HG03103 (cell line): ENCODE results near the gene PRKAR1A.
"Not testable (repeated sequence)": the region's sequence is repeated elsewhere in the genome, so short reads cannot be mapped to it uniquely, and the experiment has no call there.

ENCODE experiments used
- ATAC-seq: cut with Tn5 transposase; IDR thresholded peaks from one replicate; pipeline ENCODE4 v1.9.1; 2021; ENCODE audit warnings: low read depth; ENCODE audit not compliant: unreplicated experiment

PRKAR1A gene

DNA sequence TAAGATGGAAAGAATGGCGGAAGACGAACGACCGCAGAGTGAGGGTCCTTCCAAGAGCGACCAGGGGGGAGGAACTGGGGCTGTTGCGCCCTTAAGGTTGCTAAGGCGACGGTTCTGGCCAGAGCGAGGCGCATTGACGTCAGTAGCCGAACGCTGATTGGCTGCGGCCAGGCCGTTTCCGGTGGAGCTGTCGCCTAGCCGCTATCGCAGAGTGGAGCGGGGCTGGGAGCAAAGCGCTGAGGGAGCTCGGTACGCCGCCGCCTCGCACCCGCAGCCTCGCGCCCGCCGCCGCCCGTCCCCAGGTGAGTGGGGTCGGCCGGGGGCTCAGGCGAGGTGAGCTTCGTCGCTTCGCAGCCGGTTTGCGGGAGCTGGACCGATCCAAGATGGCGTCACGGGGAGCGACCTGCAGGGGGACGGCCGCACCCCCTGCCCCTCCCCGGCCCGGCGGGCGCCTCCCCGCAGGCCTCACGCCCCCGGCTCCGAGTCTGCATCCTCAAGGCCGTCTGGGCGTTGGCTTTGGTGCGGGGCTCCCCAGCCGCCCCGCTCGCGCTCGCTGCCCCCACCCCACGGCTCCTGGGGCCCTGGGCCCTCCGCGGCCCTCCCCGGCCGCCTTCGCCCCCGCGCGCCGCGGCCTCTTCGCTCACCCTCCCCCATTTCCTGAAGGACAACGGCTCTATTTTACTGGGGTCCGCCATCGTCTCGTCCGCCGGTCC, at the start of gene PRKAR1A:
TSS of gene PRKAR1A (plus strand) at position 184 of the 713 bp plus-strand sequence. CDS start 2,970 bp downstream, outside the sequence.
- ATAC-seq: peak; percentile 87

GRCh38 chr17:68463211-68464019, 48.8 kb upstream of the PRKAR1A start:
- no peak for ATAC-seq

GRCh38 chr17:68468334-68468733, 43.9 kb upstream of the PRKAR1A start:
- no peak for ATAC-seq

DNA sequence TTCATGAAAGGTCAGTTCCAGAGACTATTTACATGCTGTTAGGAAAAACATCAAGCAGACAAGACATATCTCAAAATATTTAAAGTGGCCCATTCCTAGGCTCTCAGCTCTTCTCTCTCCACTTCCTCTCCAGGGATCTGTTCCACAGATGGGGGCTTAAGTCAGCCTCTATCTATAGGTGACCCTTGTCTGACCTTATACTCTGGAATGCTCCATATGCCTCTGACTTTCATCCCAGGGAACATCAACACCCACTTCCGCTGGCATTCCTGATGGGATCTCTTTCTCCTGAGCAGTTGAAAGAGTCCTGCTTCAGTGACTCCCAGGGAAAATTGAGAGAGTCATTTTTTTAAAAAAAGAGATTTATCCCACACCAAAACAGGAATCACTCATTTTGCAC, 43.4 kb upstream of the PRKAR1A start:
- ATAC-seq: no peak

- ATAC-seq: no peak
These were observed 41.3 kb upstream of the PRKAR1A start for GRCh38 chr17:68470961-68471360.

GRCh38 chr17:68480885-68481284, 31.3 kb upstream of the PRKAR1A start:
- no peak for ATAC-seq

- ATAC-seq: no peak
These were observed 29.6 kb upstream of the PRKAR1A start for GRCh38 chr17:68482576-68483041.

DNA sequence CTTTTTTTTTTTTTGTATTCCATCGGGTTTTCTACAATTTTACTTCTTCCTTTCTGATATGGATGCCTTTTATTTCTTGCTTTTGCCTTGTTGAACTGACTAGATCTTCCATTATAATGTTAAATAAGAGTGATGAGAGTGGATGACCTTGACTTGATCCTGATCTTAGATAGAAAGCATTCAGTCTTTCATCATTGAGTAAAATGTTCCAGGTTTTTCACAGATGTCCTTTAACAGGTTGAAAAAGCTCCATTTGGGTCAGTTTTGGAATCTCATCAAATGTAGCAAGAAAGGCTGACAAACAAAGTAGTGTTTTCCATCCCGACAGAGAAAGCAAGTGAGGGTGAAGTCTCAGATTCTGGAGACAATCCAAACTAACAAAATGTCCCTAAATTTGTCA, 27.8 kb upstream of the PRKAR1A start:
- no peak for ATAC-seq

DNA sequence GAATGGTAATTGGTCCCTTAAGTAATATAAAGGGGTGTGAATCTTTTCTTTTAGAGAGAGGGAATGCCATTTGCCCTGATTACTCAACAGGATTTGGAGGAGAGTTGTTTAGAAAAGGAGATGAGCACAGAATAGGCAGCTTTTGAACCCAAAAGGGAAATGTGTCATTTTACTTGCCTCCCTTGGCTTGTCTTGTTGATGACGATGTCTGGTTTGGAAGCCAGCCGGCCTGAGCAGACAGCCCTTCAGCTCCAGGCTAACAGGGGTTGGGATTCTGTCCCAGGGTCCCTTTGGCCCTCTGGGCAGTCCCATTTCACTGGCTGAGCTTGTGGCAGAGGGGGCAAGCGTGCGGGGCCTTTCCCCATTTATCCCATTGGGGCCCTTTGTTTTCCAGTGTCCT, 22.3 kb upstream of the PRKAR1A start:
- ATAC-seq: no peak

DNA sequence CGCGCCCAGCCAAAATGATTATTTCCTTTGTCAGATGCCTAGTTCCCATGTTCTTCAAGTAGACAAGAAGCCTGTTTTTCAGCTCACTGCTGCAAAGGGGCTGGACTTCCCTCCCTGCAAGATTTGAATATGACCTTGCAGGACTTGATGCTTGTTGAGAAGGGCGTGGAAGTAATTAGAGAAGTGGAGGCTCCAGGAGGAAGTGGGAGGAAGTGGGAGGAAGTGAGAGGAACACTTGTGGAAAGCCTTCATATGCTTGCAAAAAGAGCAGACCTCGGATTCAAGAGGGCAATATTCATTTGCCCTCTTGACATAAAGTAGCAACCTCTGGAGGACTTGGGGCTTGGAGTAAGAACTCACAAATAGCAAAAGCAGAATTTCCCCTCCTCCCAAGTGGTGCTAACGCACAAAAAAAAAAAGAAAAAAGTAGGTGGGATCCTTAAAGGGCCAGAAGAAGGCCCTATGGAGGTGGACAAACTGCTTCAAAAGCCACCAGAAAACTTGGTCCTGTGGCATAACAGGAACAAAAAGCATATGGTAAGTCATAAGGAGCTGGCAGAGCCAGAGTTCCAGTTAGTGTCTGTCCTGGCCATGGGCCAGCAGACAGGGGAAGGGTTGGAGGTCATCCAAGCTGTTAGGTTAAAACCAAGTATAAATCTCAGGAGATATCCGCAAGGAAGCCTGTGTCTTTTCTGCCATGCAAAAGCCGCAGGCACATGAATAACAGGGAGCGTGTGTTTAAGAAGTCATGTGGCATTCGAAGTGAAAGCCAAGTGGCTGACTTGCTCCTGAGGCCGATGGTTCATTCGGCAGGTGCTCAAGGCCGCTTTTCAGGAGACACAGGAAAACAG, 20.6 kb upstream of the PRKAR1A start:
- no peak for ATAC-seq

GRCh38 chr17:68492394-68493054, 19.7 kb upstream of the PRKAR1A start:
- not testable (repeated sequence) for ATAC-seq

- no peak for ATAC-seq
These were observed 17.1 kb upstream of the PRKAR1A start for GRCh38 chr17:68495081-68495480.

GRCh38 chr17:68497885-68498319, 14.3 kb upstream of the PRKAR1A start:
- ATAC-seq: peak; percentile 90

GRCh38 chr17:68498479-68499326, 13.5 kb upstream of the PRKAR1A start:
- peak; percentile 13 for ATAC-seq

DNA sequence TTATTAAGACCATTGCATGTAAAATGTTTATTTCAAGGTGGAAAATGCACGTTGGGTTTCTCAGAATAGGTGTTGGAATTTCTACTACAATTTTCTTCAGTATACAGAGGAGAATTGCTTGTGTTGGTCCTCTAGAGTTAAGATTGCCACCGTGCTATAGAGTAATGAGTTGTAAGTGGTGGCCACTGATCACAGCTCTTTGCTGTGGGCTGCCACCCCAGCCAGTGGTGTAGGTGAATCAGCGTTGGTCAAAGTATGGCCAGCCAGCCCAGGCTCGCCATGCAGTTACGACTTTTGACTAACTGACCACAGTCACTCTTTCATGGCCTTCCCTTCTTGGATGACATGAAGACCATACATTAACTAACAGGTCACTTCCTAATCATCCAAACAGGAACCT, 12.6 kb upstream of the PRKAR1A start:
- ATAC-seq: no peak

DNA sequence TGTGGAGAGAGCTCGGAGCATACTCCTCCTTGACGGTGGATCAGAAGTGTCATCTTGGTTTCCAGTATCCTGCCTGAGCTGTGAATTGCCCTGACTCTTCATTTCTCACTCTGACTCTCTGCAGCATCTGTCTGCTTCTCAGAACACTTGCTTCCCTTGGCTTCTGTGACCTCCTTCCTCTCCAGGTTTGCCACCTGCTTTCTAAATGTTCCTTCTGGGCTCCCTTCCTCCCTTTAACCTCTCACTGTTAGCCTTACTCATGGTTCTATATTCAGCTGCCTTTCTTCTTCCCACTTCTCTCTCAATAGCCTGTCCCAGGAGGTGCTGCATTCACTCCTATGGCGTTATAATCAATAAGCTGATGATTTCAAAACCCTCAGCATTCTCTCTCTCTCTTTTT, 11.2 kb upstream of the PRKAR1A start:
- ATAC-seq: no peak

DNA sequence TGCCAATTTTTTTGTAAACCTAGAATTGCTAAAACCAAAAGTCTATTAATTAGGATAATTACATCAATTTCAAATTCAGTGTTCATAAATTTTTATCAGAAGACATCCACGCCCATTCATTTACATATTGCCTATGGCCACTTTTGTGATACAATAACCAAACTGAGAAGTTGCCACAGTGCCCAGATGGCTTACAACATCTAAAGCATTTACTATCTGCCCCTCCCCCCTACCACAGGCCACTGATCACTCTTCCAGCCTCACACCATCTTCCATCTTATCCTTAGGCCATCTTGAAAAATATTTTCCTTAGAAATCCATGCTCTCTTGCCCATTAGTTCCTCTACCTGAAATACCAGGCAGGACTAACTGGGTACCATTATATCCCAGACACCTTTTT, 6.3 kb upstream of the PRKAR1A start:
- ATAC-seq: no peak

DNA sequence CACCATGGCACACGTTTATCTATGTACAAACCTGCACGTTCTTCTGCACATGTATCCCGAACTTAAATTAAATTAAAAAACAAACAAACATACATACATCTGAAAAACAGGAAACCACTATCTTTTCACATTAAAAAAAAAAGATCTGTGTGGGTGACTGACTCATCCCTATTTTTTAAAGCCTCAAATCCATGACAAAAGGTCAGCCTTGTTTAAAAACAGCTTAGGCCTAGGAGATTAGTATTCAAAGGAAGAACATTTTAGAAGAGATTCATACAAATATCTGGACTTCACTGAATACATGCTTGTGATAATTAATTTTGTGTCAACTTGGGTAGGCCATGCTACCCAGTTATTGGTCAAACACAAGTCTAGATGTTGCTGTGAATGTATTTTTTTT, 4.7 kb upstream of the PRKAR1A start:
- ATAC-seq: no peak
